Activated T-helper 9 cell treated with anti-CD3 and anti-CD28 coated beads, Interleukin-2, amount 50 U/mL, for 16 hours (primary cell): ENCODE measurements around the gene KRTAP5-5.

Experiments used
- DNase-seq: peaks from one replicate; pipeline ENCODE4 v3.0.0-alpha.2; 2020; ENCODE audit warnings: low read depth

Gene KRTAP5-5

GRCh38 chr11:1679881-1680280 is 50.3 kb downstream of the KRTAP5-5 start:
- no peak for DNase-seq
